SH-SY5Y (cell line): Measurements from ENCODE around the gene CCDC160.

Experiments used
- GATA2 ChIP-seq: IDR thresholded peaks from 2 replicates; pipeline ENCODE4 v1.6.1; 2011; ENCODE audit warnings: mild to moderate bottlenecking, low read depth, low read length
- GATA3 ChIP-seq: IDR thresholded peaks from 2 replicates; pipeline ENCODE4 v1.6.1; 2011; ENCODE audit warnings: low read depth, mild to moderate bottlenecking, low read length, moderate library complexity

Gene CCDC160

GRCh38 chrX:134254511-134254910 is 17.5 kb downstream of the CCDC160 start:
- TF ChIP-seq GATA2 (no peak), GATA3 (no peak)

- no peak for TF ChIP-seq GATA3
- no peak for TF ChIP-seq GATA2
Measured at GRCh38 chrX:134255555-134255954, 18.6 kb downstream of the CCDC160 start.

GRCh38 chrX:134256684-134257083 is 19.7 kb downstream of the CCDC160 start:
- TF ChIP-seq GATA3 (no peak), GATA2 (no peak)

GRCh38 chrX:134258202-134258601 is 21.2 kb downstream of the CCDC160 start:
- TF ChIP-seq GATA3 (no peak), GATA2 (no peak)

DNA sequence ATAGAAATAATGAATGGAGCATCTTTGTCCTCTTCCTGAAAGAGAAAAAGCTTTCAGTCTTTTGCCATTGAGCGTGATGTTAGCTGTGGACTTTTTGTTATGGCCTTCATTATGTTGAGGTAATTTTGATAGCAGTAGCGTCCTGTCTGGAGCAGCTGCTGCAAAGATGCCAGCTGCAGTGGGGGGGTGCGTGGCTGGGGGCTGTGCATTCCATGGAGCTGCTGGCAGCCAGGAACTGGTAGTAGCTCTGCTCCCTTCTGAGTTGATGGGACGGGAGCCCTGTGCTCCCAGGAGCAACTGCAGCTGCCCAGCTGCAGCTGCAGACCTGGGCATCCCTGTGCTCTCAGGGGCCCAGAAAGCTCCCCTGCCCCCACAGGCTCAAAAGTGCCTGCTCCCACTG is 50.4 kb downstream of the CCDC160 start:
- TF ChIP-seq GATA2 (no peak), GATA3 (no peak)

- TF ChIP-seq GATA3 = no peak
- no peak for TF ChIP-seq GATA2
Measured at GRCh38 chrX:134294548-134294947, 57.6 kb downstream of the CCDC160 start.
